Astrocyte (in vitro differentiated cells and primary cell): ENCODE measurements around the gene SHISA7. TPM values are rescaled to one million over a fixed set of nuclear protein-coding genes. Genes with fewer than 3 reads are reported as not detected.

Experiments used
- DNase-seq: peaks from one replicate; pipeline ENCODE4 v3.0.0-alpha.2; 2010; ENCODE audit warnings: low read depth
- FAIRE-seq: peaks from 2 replicates; lab custom pipeline; 2011; peaks lifted over from hg19 to GRCh38; lab: Jason Lieb, UNC
- H2AFZ ChIP-seq: 2 replicates; pipeline ENCODE4 v1.6.0; 2012; ENCODE audit warnings: low read depth, low read length, inconsistent platforms
- H3K27ac ChIP-seq: 2 replicates; pipeline ENCODE4 v1.5.1; 2011; ENCODE audit warnings: low read depth, low read length, inconsistent platforms
- H3K27me3 ChIP-seq: 2 replicates; pipeline ENCODE4 v1.6.0; 2011; ENCODE audit warnings: low read length, inconsistent platforms; ENCODE audit not compliant: insufficient read depth
- H3K36me3 ChIP-seq: 2 replicates; pipeline ENCODE4 v1.5.1; 2011; ENCODE audit warnings: low read length, inconsistent platforms; ENCODE audit not compliant: insufficient read depth
- H3K4me1 ChIP-seq: 2 replicates; pipeline ENCODE4 v1.5.1; 2011; ENCODE audit warnings: low read length, inconsistent platforms; ENCODE audit not compliant: insufficient read depth
- H3K4me2 ChIP-seq: 2 replicates; pipeline ENCODE4 v1.6.0; 2012; ENCODE audit warnings: low read length, inconsistent platforms
- H3K4me3 ChIP-seq: 2 replicates; pipeline ENCODE4 v1.5.1; 2011; ENCODE audit warnings: low read depth, mild to moderate bottlenecking, low read length, inconsistent platforms; ENCODE audit not compliant: insufficient read depth
- H3K79me2 ChIP-seq: 2 replicates; pipeline ENCODE4 v1.6.0; 2012; ENCODE audit warnings: mild to moderate bottlenecking, low read length, inconsistent platforms; ENCODE audit not compliant: insufficient read depth
- H3K9ac ChIP-seq: 2 replicates; pipeline ENCODE4 v1.6.0; 2012; ENCODE audit warnings: mild to moderate bottlenecking, low read length, inconsistent platforms
- H3K9me3 ChIP-seq: 2 replicates; pipeline ENCODE4 v1.5.1; 2012; ENCODE audit warnings: low read depth, mild to moderate bottlenecking, low read length, inconsistent platforms; ENCODE audit not compliant: insufficient read depth
- H4K20me1 ChIP-seq: 2 replicates; pipeline ENCODE4 v1.6.0; 2012; ENCODE audit warnings: low read length, inconsistent platforms; ENCODE audit not compliant: insufficient read depth
- H3K27ac Mint-ChIP-seq: one replicate; pipeline ENCODE4 v1.8.0; 2021; ENCODE audit warnings: mild to moderate bottlenecking, mixed read lengths; ENCODE audit not compliant: unreplicated experiment
- H3K27me3 Mint-ChIP-seq: one replicate; pipeline ENCODE4 v1.8.0; 2021; ENCODE audit warnings: low read depth, mixed read lengths; ENCODE audit not compliant: unreplicated experiment
- H3K36me3 Mint-ChIP-seq: one replicate; pipeline ENCODE4 v1.8.0; 2021; ENCODE audit warnings: low read depth, mixed read lengths; ENCODE audit not compliant: unreplicated experiment
- H3K4me1 Mint-ChIP-seq: one replicate; pipeline ENCODE4 v1.8.0; 2021; ENCODE audit warnings: low read depth, mixed read lengths; ENCODE audit not compliant: unreplicated experiment
- H3K4me3 Mint-ChIP-seq: one replicate; pipeline ENCODE4 v1.8.0; 2021; ENCODE audit warnings: mild to moderate bottlenecking, moderate library complexity, mixed read lengths; ENCODE audit not compliant: unreplicated experiment
- H3K9me3 Mint-ChIP-seq: one replicate; pipeline ENCODE4 v1.8.0; 2021; ENCODE audit warnings: mild to moderate bottlenecking, mixed read lengths; ENCODE audit not compliant: unreplicated experiment
- EZH2 ChIP-seq: IDR thresholded peaks from 2 replicates; pipeline ENCODE4 v1.6.1; 2012; ENCODE audit warnings: mild to moderate bottlenecking, low read length, inconsistent platforms; ENCODE audit not compliant: insufficient read depth
- total RNA-seq: library from RNA; stranded (reverse); gene quantifications from 2 replicates; pipeline ENCODE4 v1.2.1, GENCODE V29; 2021
- TF ChIP-seq, protein P1 (sequence below): IDR thresholded peaks from 2 replicates; pipeline ENCODE4 v1.5.1; 2011; ENCODE audit warnings: low read depth, mild to moderate bottlenecking, inconsistent platforms, low read length, moderate library complexity; ENCODE audit not compliant: insufficient read depth

SHISA7 gene
- total RNA-seq, 1 donor from 2014 or later: 0.09 TPM

DNA sequence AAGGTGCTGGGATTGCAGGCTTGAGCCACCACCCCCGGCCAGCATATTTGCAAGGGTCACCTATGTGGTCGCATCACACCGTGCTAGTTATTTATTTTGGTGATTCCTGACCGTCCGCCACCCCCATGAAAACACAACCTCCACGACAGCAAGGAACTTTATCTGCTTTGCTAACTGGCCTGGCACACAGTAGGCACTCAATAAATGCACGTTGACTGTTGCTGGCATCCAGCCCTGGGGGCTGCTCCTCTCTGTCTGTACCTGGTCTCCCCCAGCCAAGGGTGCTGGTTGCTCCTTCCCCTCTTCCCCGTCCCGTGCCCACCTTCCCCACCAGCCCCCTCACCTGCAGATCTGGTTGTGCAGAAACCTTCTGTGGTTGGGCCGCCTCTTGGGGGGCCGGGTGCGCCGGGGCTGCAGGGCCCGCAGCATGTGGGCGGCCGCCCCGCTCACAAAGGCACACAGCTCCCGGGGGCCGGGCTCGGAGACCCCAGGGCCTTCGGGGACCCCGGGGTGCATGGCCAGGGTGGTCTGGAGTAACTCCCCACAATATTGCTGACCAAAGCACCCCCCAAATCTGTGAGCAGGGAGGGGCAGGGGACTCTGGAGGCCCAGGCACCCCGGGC is 21.1 kb upstream of the SHISA7 start:
- no peak overlapping the region for H3K4me2 ChIP-seq
- no peak overlapping the region for H2AFZ ChIP-seq
- H3K9ac ChIP-seq: no peak overlapping the region
- peaks cover 12% of the 10 kb centered on the region for H3K79me2 ChIP-seq
- H3K4me1 ChIP-seq: peaks cover 9% of the 10 kb centered on the region
- Mint-ChIP-seq H3K4me3 (no peak overlapping the region), H3K27ac (no peak overlapping the region), H3K9me3 (no peaks in the 10 kb centered on the region), H3K27me3 (peaks cover 4% of the 10 kb centered on the region), H3K4me1 (peaks cover 5% of the 10 kb centered on the region), H3K36me3 (no peaks in the 10 kb centered on the region)
- DNase-seq (no peak), FAIRE-seq (no peak)
- H3K9me3 ChIP-seq: no peaks in the 10 kb centered on the region
- no peak overlapping the region for H3K4me3 ChIP-seq
- peaks cover 16% of the 10 kb centered on the region for H4K20me1 ChIP-seq
- H3K27ac ChIP-seq: no peak overlapping the region
- TF ChIP-seq, protein P1, sequence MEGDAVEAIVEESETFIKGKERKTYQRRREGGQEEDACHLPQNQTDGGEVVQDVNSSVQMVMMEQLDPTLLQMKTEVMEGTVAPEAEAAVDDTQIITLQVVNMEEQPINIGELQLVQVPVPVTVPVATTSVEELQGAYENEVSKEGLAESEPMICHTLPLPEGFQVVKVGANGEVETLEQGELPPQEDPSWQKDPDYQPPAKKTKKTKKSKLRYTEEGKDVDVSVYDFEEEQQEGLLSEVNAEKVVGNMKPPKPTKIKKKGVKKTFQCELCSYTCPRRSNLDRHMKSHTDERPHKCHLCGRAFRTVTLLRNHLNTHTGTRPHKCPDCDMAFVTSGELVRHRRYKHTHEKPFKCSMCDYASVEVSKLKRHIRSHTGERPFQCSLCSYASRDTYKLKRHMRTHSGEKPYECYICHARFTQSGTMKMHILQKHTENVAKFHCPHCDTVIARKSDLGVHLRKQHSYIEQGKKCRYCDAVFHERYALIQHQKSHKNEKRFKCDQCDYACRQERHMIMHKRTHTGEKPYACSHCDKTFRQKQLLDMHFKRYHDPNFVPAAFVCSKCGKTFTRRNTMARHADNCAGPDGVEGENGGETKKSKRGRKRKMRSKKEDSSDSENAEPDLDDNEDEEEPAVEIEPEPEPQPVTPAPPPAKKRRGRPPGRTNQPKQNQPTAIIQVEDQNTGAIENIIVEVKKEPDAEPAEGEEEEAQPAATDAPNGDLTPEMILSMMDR: no peak
- no peak for TF ChIP-seq EZH2
- H3K36me3 ChIP-seq: no peaks in the 10 kb centered on the region
- peaks cover 2% of the 10 kb centered on the region for H3K27me3 ChIP-seq

DNA sequence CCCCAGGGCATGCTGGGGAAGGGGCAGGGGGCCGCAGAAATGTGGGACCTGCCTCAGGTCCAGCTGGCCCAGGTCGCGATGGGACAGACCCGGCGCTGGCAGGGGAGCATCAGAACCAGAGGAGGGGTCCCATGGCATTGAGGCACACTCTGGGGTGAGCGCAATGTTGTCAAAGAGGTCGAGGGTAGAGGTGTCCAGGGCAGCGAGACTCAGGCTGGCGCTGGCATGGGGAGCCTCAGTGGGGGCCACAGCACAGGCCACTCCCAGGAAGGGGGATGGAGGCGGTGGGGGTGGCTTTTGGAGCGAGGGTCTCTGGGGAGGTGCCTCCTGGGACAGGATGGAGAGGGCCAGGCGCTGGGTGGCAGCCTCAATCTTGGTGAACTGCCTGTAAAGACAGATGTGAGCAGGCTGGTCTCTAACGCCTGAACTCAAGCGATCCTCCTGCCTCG is 20.5 kb upstream of the SHISA7 start:
- Mint-ChIP-seq H3K27me3 (peaks cover 4% of the 10 kb centered on the region), H3K4me3 (no peak overlapping the region), H3K36me3 (no peaks in the 10 kb centered on the region), H3K9me3 (no peaks in the 10 kb centered on the region), H3K27ac (no peak overlapping the region), H3K4me1 (peaks cover 5% of the 10 kb centered on the region)
- H3K79me2 ChIP-seq: peaks cover 12% of the 10 kb centered on the region
- no peak for TF ChIP-seq EZH2
- TF ChIP-seq, protein P1: no peak
- no peak for DNase-seq
- no peak overlapping the region for H3K27ac ChIP-seq
- H3K4me1 ChIP-seq: peaks cover 9% of the 10 kb centered on the region
- no peak overlapping the region for H3K4me3 ChIP-seq
- H3K36me3 ChIP-seq: no peaks in the 10 kb centered on the region
- no peak for FAIRE-seq
- no peaks in the 10 kb centered on the region for H3K9me3 ChIP-seq
- H4K20me1 ChIP-seq: peaks cover 22% of the 10 kb centered on the region
- no peak overlapping the region for H2AFZ ChIP-seq
- peaks cover 2% of the 10 kb centered on the region for H3K27me3 ChIP-seq
- H3K9ac ChIP-seq: no peak overlapping the region
- H3K4me2 ChIP-seq: no peak overlapping the region

GRCh38 chr19:55462722-55463121 is 19.6 kb upstream of the SHISA7 start:
- H3K27me3 Mint-ChIP-seq: peaks cover 4% of the 10 kb centered on the region
- no peak overlapping the region for H2AFZ ChIP-seq
- H3K27ac ChIP-seq: no peak overlapping the region
- H3K27me3 ChIP-seq: peaks cover 2% of the 10 kb centered on the region
- peak overlapping the region; percentile 86 for H3K4me3 Mint-ChIP-seq
- peaks cover 16% of the 10 kb centered on the region for H3K79me2 ChIP-seq
- FAIRE-seq (no peak), DNase-seq (no peak)
- no peak overlapping the region for H3K4me3 ChIP-seq
- H3K9me3 ChIP-seq: no peaks in the 10 kb centered on the region
- no peaks in the 10 kb centered on the region for H3K36me3 ChIP-seq
- no peak overlapping the region for H3K9ac ChIP-seq
- H4K20me1 ChIP-seq: peaks cover 27% of the 10 kb centered on the region
- H3K4me2 ChIP-seq: no peak overlapping the region
- no peak for TF ChIP-seq EZH2
- TF ChIP-seq, protein P1: no peak
- H3K4me1 Mint-ChIP-seq: peaks cover 2% of the 10 kb centered on the region
- H3K27ac Mint-ChIP-seq: no peak overlapping the region
- H3K4me1 ChIP-seq: peaks cover 9% of the 10 kb centered on the region
- no peaks in the 10 kb centered on the region for H3K9me3 Mint-ChIP-seq
- H3K36me3 Mint-ChIP-seq: no peaks in the 10 kb centered on the region
